ENCODE measurements around the gene EGF.

EGF gene

DNA sequence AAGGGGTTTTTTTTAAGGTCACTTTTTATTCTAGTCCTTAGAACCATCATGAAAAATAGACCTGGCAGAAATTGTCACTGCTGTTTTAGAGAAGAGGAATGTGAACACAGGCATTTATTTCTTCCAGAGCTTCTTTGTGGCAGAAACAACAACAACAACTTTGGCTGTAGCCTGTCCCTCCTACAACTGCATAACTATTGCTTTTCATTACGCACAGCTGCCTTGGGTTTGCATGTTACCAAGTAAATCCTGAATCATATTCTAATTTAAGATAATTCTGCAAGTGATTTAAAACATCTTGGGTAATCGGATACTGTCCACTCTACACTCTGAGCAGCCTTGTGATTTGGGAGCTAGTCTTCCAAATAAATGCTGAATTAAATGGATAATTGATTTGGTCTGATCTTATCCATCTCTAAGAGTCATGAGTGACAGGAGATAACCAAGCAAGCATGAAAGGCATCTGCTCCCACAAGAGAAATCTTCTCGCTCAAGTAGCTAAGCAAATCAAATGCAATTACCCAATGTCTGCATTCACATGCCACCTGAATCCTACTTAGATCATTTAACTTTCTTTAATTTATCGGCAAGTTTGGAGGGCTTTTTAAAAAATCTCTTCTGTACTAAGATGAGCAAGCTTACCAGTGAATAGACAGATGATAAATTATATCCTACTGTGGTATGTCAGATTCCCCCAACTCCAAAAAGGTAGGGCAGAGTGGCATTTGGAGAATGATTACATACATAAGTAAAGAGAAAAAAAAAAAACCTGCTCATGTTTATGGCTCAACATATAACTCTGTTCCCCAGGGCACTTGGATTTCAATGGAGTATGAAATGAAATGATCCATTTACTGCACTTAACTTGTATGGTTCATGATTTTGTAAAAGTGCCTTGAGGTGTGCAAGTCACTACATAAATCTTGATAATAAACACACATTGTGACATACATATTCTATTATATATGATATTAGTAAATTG, 73.6 kb downstream of the EGF start:
- no peak overlapping the region for H3K4me3 ChIP-seq (replicated peaks; ENCODE audit: insufficient read depth, low read length)

DNA sequence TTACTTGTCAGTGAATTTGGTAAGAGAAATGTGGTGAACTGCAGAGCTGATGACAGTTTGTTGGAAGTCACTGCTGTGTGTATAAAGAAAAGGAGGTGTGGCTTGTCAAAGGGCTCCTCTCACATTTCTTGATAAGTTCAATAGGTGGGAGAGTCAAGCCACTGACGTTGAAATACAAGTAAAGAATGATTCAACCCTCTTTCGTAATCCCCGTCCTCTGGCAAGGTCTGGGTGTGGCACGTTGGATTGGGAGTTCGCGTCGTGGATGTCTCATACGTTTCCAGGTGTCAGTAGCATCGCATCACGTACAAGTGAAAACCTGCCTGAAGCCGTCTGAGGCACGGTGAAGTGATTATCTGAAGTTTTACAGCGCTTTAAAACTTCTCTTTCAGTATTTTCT, 76.4 kb downstream of the EGF start:
- H3K4me3 ChIP-seq (replicated peaks; ENCODE audit: insufficient read depth, low read length) = no peak overlapping the region
- no peaks in the 10 kb centered on the region for H3K27me3 ChIP-seq (ENCODE audit: insufficient read depth, poor library complexity, severe bottlenecking)
- no peak overlapping the region for H3K27ac ChIP-seq (replicated peaks)
- no peak for DNase-seq (ENCODE audit: low read depth in 1 of 2, low spot score in 1 of 2)
- TF ChIP-seq SPI1 (IDR thresholded peaks at IDR 0.05; ENCODE audit: borderline replicate concordance, low read depth) (no peak), POLR2AphosphoS5 (IDR thresholded peaks at IDR 0.05; ENCODE audit: low read depth) (no peak), GABPA (IDR thresholded peaks at IDR 0.05; ENCODE audit: low read depth) (no peak)
- TF ChIP-seq, protein P1, sequence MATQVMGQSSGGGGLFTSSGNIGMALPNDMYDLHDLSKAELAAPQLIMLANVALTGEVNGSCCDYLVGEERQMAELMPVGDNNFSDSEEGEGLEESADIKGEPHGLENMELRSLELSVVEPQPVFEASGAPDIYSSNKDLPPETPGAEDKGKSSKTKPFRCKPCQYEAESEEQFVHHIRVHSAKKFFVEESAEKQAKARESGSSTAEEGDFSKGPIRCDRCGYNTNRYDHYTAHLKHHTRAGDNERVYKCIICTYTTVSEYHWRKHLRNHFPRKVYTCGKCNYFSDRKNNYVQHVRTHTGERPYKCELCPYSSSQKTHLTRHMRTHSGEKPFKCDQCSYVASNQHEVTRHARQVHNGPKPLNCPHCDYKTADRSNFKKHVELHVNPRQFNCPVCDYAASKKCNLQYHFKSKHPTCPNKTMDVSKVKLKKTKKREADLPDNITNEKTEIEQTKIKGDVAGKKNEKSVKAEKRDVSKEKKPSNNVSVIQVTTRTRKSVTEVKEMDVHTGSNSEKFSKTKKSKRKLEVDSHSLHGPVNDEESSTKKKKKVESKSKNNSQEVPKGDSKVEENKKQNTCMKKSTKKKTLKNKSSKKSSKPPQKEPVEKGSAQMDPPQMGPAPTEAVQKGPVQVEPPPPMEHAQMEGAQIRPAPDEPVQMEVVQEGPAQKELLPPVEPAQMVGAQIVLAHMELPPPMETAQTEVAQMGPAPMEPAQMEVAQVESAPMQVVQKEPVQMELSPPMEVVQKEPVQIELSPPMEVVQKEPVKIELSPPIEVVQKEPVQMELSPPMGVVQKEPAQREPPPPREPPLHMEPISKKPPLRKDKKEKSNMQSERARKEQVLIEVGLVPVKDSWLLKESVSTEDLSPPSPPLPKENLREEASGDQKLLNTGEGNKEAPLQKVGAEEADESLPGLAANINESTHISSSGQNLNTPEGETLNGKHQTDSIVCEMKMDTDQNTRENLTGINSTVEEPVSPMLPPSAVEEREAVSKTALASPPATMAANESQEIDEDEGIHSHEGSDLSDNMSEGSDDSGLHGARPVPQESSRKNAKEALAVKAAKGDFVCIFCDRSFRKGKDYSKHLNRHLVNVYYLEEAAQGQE (IDR thresholded peaks at IDR 0.05; ENCODE audit: insufficient replicate concordance, low read depth) = no peak
- TF ChIP-seq, protein P2, sequence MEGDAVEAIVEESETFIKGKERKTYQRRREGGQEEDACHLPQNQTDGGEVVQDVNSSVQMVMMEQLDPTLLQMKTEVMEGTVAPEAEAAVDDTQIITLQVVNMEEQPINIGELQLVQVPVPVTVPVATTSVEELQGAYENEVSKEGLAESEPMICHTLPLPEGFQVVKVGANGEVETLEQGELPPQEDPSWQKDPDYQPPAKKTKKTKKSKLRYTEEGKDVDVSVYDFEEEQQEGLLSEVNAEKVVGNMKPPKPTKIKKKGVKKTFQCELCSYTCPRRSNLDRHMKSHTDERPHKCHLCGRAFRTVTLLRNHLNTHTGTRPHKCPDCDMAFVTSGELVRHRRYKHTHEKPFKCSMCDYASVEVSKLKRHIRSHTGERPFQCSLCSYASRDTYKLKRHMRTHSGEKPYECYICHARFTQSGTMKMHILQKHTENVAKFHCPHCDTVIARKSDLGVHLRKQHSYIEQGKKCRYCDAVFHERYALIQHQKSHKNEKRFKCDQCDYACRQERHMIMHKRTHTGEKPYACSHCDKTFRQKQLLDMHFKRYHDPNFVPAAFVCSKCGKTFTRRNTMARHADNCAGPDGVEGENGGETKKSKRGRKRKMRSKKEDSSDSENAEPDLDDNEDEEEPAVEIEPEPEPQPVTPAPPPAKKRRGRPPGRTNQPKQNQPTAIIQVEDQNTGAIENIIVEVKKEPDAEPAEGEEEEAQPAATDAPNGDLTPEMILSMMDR (IDR thresholded peaks at IDR 0.05; ENCODE audit: insufficient read depth, low read length) = no peak

More for the DNA sequence above, 73.6 kb downstream of the EGF start:
- TF ChIP-seq POLR2AphosphoS5 (IDR thresholded peaks at IDR 0.05; ENCODE audit: low read depth) (no peak), GABPA (IDR thresholded peaks at IDR 0.05; ENCODE audit: low read depth) (no peak), SPI1 (IDR thresholded peaks at IDR 0.05; ENCODE audit: borderline replicate concordance, low read depth) (no peak)
- TF ChIP-seq, protein P1 (IDR thresholded peaks at IDR 0.05; ENCODE audit: insufficient replicate concordance, low read depth) = no peak
- TF ChIP-seq, protein P2 (IDR thresholded peaks at IDR 0.05; ENCODE audit: insufficient read depth, low read length) = no peak
- Histone ChIP-seq H3K27ac (replicated peaks) (no peak overlapping the region), H3K27me3 (ENCODE audit: insufficient read depth, poor library complexity, severe bottlenecking) (no peaks in the 10 kb centered on the region)
- no peak for DNase-seq (ENCODE audit: low read depth in 1 of 2, low spot score in 1 of 2)

DNA sequence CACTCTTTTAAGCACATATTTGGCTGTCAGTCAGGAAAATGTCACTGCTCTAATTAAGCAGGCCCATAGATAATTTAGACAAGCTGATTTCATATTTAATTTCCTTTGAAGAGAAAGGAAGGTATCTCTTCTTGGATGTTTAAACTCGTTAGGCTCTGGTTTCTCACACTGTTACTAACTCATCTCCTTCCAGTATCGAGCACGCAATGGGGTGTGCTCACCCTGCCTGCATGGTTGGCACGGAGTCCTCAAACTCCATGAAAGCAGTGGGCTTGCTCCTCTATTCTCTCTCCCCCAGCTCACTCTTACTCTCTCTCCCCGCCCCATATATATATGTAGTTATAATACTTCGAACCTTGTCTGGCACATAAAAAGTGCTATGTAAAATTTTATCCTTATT, 76.9 kb downstream of the EGF start:
- TF ChIP-seq SPI1 (IDR thresholded peaks at IDR 0.05; ENCODE audit: borderline replicate concordance, low read depth) (no peak), POLR2AphosphoS5 (IDR thresholded peaks at IDR 0.05; ENCODE audit: low read depth) (no peak), GABPA (IDR thresholded peaks at IDR 0.05; ENCODE audit: low read depth) (no peak)
- TF ChIP-seq, protein P1 (IDR thresholded peaks at IDR 0.05; ENCODE audit: insufficient replicate concordance, low read depth) = no peak
- TF ChIP-seq, protein P2 (IDR thresholded peaks at IDR 0.05; ENCODE audit: insufficient read depth, low read length) = no peak
- DNase-seq (ENCODE audit: low read depth in 1 of 2, low spot score in 1 of 2) = no peak
- Histone ChIP-seq H3K27ac (replicated peaks) (no peak overlapping the region), H3K27me3 (ENCODE audit: insufficient read depth, poor library complexity, severe bottlenecking) (no peaks in the 10 kb centered on the region), H3K4me3 (replicated peaks; ENCODE audit: insufficient read depth, low read length) (no peak overlapping the region)

Data from HL-60 (cell line).